Ovary (tissue), 9 donors: ENCODE measurements around the gene LTB4R2. TPM values are rescaled to one million over a fixed set of nuclear protein-coding genes. Genes with fewer than 3 reads are reported as not detected.

ENCODE experiments used
- DNase-seq, 5 donors: peaks; one replicate each; pipeline ENCODE4 v3.0.0-alpha.2; 2019 to 2020
- H3K27ac ChIP-seq, 2 donors: fragments of 200-600 bp; one replicate each; pipeline versions ENCODE4 v1.5.1 to v1.8.0; 2019 to 2022
- H3K27me3 ChIP-seq: fragments of 200-600 bp; one replicate; pipeline ENCODE4 v1.8.0; 2022
- H3K36me3 ChIP-seq: fragments of 200-600 bp; sonication (generic); one replicate; pipeline ENCODE4 v1.5.1; 2019
- H3K4me1 ChIP-seq: one replicate; pipeline ENCODE4 v1.8.1; 2013; ENCODE audit warnings: mild to moderate bottlenecking, moderate library complexity; ENCODE audit not compliant: insufficient read depth
- H3K4me3 ChIP-seq: fragments of 200-600 bp; sonication (generic); one replicate; pipeline ENCODE4 v1.5.1; 2017
- H3K9me3 ChIP-seq, 2 donors: fragments of 200-600 bp in 1 of 2; sonication (generic) in 1 of 2; one replicate each; pipeline versions ENCODE4 v1.5.1 to v1.8.1; 2013 to 2019; ENCODE audit warnings: mild to moderate bottlenecking in 1 of 2, moderate library complexity in 1 of 2
- CTCF ChIP-seq, 3 donors: fragments of 450-650 bp in 2 of 3; fragments of 200-600 bp in 1 of 3; IDR thresholded peaks; one replicate each; pipeline versions ENCODE4 v1.5.1 to v1.8.0; 2016 to 2022; ENCODE audit warnings: antibody characterized with exemption in 3 of 3, mild to moderate bottlenecking in 1 of 3
- EP300 ChIP-seq: sonication (generic); formaldehyde crosslinking; IDR thresholded peaks from one replicate; pipeline ENCODE4 v1.6.1; 2017; ENCODE audit warnings: antibody characterized with exemption
- POLR2A ChIP-seq: fragments of 450-650 bp; IDR thresholded peaks from one replicate; pipeline ENCODE4 v1.6.1; 2017; ENCODE audit warnings: antibody characterized with exemption, mild to moderate bottlenecking, moderate library complexity
- WGBS, 3 donors: extraction: QIAGEN DNeasy Blood & Tissue Kit in 1 of 3; methylation state at CpG; one replicate each; pipeline versions ENCODE4 v1.1.5 to v1.1.7; 2013 to 2017; 5-methylcytosine and 5-hydroxymethylcytosine counted together
- intact Hi-C, 4 donors: fragments of 100-400 bp; cut with DNase I; formaldehyde crosslinking; loops; one replicate each; pipeline versions ENCODE4 v1.11.0 to v1.15.1; 2022 to 2023
- polyA plus RNA-seq, 2 donors: library from polyadenylated mRNA; stranded (reverse); fragments of 200-250 nt in 1 of 2; fragments of 350-450 nt in 1 of 2; fragmentation: Illumina TruSeq in 1 of 2; extraction: RNeasy Lipid Tissue Mini Kit (QIAGEN cat#74804) in 1 of 2; gene quantifications; one replicate each; pipeline ENCODE4 v1.2.3, GENCODE V29; 2013 to 2014
- total RNA-seq, 7 donors: library from RNA; depleted of rRNA in 2 of 7; stranded (reverse); fragments of >200 nt in 2 of 7; fragmentation: NEBNext Ultra II Directional in 3 of 7; extraction: Animal tissue kit (Norgen Biotek cat#: 25700) in 3 of 7; gene quantifications; one replicate each; pipeline versions ENCODE4 v1.1.0 to v1.2.4, GENCODE V29; 2016 to 2023
- donor health status: DM: no; HTN: no; CAD: no; lungs with moderate emphysema.
- donor health status: DM: no; HTN: no; CAD: no.
- donor health status: Bipolar disorder and iron deficiency.
- donor health status: DM: yes; HTN: yes; CAD: no.
- donor health status: DM: no; HTN: no; CAD: no.
- donor health status: DM: yes; HTN: yes; CAD: no.

The LTB4R2 gene
- total and polyA plus RNA-seq, 9 donors: 0.85 to 10.1 (median 5.0) TPM

DNA sequence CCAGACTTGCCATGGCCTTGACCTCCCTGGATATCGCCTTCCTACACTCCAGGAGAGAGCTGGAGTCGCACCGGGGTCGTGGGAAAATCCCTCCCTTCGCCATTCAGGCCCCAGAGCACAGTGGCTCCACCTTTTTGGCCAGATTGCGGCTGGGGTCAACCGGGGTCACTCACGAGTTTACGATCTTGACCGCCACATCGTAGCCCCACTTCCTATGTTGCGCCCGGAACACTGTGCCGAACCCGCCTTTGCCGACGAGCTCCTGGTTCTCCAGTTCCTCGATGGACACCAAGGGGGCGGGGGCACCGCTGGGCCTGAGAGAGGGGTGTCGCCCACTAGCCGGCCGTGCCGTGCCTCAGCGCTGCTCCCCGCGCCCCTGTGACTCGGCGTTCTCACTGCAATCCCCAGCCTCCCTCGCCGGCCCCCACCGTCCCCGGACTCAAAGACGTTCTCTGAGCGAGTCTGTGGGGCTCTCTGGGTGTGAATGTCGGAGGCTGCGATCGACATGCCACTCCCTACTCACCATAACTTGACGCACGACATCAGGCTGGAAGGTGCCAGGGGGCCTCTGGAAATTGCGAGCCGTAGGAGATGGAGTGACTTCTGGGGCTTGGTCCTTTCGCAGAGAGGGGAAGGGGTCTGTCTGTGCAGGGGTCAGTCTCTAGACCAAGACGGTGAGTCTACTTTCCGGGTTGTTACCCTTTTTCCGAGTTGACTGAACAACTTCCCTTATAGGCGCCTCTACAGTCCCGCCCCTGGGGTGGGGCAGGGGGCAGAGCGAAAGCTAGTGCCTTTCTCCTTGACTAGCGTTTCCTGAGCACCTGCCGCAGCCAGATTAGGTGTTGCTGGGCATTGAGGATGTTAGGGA is 29.6 kb downstream of the LTB4R2 start, which contains the start of gene RIPK3:
Gene RIPK3, minus strand, starts transcription at position 708 of the 868 bp plus-strand sequence. Its CDS starts 165 bp downstream, at position 543.
- no peak within 1 kb of the TSS for H3K27ac ChIP-seq
- no peak for DNase-seq
- no peak for TF ChIP-seq EP300
- no peak for TF ChIP-seq CTCF (IDR thresholded peaks at IDR 0.05)
- TF ChIP-seq POLR2A: no peak
- H3K4me3 ChIP-seq: peak within 1 kb of the TSS; percentile 28
- no peaks in the 10 kb centered on the region for H3K36me3 ChIP-seq
- WGBS, 3 donors: 28 to 37% (median 31%) methylated on average over 42 to 51 of the region's 51 CpGs
- H3K4me1 ChIP-seq: no peaks in the 10 kb centered on the region
- no peaks in the 10 kb centered on the region for H3K27me3 ChIP-seq
- no peaks in the 10 kb centered on the region for H3K9me3 ChIP-seq
- intact Hi-C loops: loop anchor here in 1 of 4 donors (5.0 kb wide), 1 partner anchor 338 kb away; no protein-coding TSS in a partner anchor

DNA sequence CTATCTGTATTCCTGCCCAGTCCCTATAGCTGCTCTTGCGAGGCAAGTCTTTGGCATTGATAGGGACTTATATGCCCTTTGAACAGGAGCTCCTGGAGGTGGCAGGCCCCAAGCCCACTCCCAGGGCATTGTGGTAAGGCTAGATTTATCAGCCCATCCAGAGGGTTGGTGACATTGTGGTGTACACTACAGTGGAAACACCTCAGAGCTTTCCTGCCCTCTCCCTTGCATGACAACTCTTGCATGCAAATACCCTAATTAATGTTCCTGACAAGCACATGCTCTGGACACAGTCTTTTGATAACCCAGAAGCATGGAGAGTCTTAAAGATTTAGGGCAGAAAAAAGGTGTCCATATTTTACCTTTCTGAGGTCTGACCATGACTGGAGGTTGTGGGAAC is 30.7 kb downstream of the LTB4R2 start:
- H3K9me3 ChIP-seq: no peaks in the 10 kb centered on the region
- no peak overlapping the region for H3K4me3 ChIP-seq
- no peaks in the 10 kb centered on the region for H3K27me3 ChIP-seq
- TF ChIP-seq CTCF (IDR thresholded peaks at IDR 0.05) (no peak), EP300 (no peak), POLR2A (no peak)
- no peaks in the 10 kb centered on the region for H3K36me3 ChIP-seq
- H3K4me1 ChIP-seq: no peaks in the 10 kb centered on the region
- 64 to 91% (median 64%) methylated on average over 1 of the region's 1 CpG for WGBS, 3 donors
- DNase-seq: no peak
- intact Hi-C loops: no loop called here
- no peak overlapping the region for H3K27ac ChIP-seq

- intact Hi-C loops: no loop called here
- TF ChIP-seq EP300: no peak
- no peak for TF ChIP-seq POLR2A
- no peak for TF ChIP-seq CTCF (IDR thresholded peaks at IDR 0.05)
- Histone ChIP-seq H3K9me3 (no peaks in the 10 kb centered on the region), H3K4me1 (no peaks in the 10 kb centered on the region), H3K27me3 (no peaks in the 10 kb centered on the region), H3K27ac (no peak overlapping the region), H3K36me3 (no peaks in the 10 kb centered on the region), H3K4me3 (no peak overlapping the region)
- no peak for DNase-seq
- 86 to 92% (median 91%) methylated on average over 4 of the region's 4 CpGs for WGBS, 3 donors
These were observed 32.9 kb downstream of the LTB4R2 start for GRCh38 chr14:24342889-24343288.

DNA sequence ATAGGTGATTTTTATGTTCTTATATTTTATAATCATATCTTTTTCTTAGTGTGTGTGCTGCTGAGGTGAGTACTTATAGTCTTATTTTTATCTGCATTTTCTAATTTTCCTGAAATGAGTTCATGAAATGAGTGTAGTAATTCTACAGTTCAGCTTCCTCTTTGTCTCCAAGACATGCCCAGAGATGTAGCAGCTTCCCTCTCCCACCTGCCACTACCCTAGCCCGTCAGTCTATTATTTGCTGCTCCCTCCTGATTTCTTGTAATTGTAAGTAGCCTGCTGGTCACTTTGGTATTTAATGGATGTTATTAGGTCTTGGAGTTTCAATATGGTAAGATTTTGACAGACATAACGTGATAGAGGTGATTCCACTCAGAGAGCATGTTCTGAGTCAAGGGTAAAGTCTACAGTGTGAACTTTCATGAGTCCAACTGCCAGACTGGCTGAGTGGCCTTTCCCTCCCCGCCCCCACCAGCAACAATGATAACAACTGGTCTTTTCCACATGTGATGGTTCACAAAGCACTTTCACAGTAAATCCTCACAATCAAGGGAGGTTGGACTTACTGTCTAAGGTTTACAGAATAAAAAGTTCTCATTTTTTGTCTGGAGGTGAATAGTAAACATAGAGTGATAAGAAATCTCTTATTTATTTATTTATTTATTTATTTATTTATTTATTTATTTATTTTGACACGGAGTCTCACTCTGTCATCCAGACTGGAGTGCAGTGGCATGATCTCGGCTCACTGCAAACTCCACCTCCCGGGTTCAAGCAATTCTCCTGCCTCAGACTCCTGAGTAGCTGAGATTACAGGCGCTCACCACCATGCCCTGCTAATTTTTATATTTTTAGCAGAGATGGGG is 34.1 kb downstream of the LTB4R2 start:
- Histone ChIP-seq H3K9me3 (no peaks in the 10 kb centered on the region), H3K27ac (no peak overlapping the region), H3K4me3 (no peak overlapping the region), H3K36me3 (no peaks in the 10 kb centered on the region), H3K4me1 (no peaks in the 10 kb centered on the region), H3K27me3 (no peaks in the 10 kb centered on the region)
- no peak for DNase-seq
- no peak for TF ChIP-seq EP300
- TF ChIP-seq POLR2A: no peak
- no peak for TF ChIP-seq CTCF (IDR thresholded peaks at IDR 0.05)
- intact Hi-C loops: no loop called here
- 61 to 70% (median 62%) methylated on average over 7 of the region's 7 CpGs for WGBS, 3 donors
